BLaER1 (cell line): ENCODE results near the gene ABI3.

Source experiments
- H3K27ac ChIP-seq: shearing (Covaris generic); formaldehyde crosslinking; 2 replicates; pipeline ENCODE4 v1.8.1; 2022
- H3K27me3 ChIP-seq: shearing (Covaris generic); formaldehyde crosslinking; 2 replicates; pipeline ENCODE4 v1.8.1; 2022
- H3K36me3 ChIP-seq: shearing (Covaris generic); formaldehyde crosslinking; 2 replicates; pipeline ENCODE4 v1.8.1; 2022
- H3K4me1 ChIP-seq: shearing (Covaris generic); formaldehyde crosslinking; 2 replicates; pipeline ENCODE4 v1.8.1; 2022
- H3K4me2 ChIP-seq: shearing (Covaris generic); formaldehyde crosslinking; 2 replicates; pipeline ENCODE4 v1.8.1; 2022
- H3K4me3 ChIP-seq: shearing (Covaris generic); formaldehyde crosslinking; 2 replicates; pipeline ENCODE4 v1.8.1; 2022
- H3K9ac ChIP-seq: shearing (Covaris generic); formaldehyde crosslinking; 2 replicates; pipeline ENCODE4 v1.8.1; 2022
- H3K9me3 ChIP-seq: shearing (Covaris generic); formaldehyde crosslinking; 2 replicates; pipeline ENCODE4 v1.8.1; 2022
- H4K20me1 ChIP-seq: shearing (Covaris generic); formaldehyde crosslinking; 2 replicates; pipeline ENCODE4 v1.8.1; 2022
- Cebpa-rat ChIP-seq: shearing (Covaris generic); IDR thresholded peaks from 2 replicates; pipeline ENCODE4 v1.8.1; 2022

The ABI3 gene

GRCh38 chr17:49214676-49215360, 4.3 kb downstream of the ABI3 start:
- H3K36me3 ChIP-seq: no peaks in the 10 kb centered on the region
- H3K4me2 ChIP-seq: no peak overlapping the region; the same call in 1 of the 2 replicates
- H3K27me3 ChIP-seq: no peaks in the 10 kb centered on the region
- no peak overlapping the region for H3K4me3 ChIP-seq
- H4K20me1 ChIP-seq: no peaks in the 10 kb centered on the region
- no peak overlapping the region for H3K27ac ChIP-seq
- no peaks in the 10 kb centered on the region for H3K9me3 ChIP-seq
- H3K4me1 ChIP-seq: peaks cover 98% of the 10 kb centered on the region
- H3K9ac ChIP-seq: no peak overlapping the region
- no peak for TF ChIP-seq Cebpa-rat

- no peaks in the 10 kb centered on the region for H3K9me3 ChIP-seq
- peaks cover 82% of the 10 kb centered on the region for H3K4me1 ChIP-seq
- H3K36me3 ChIP-seq: no peaks in the 10 kb centered on the region
- no peak overlapping the region for H3K4me3 ChIP-seq
- no peak for TF ChIP-seq Cebpa-rat
- H3K27me3 ChIP-seq: no peaks in the 10 kb centered on the region
- H3K4me2 ChIP-seq: peak overlapping the region; percentile 94
- H3K27ac ChIP-seq: no peak overlapping the region
- H4K20me1 ChIP-seq: no peaks in the 10 kb centered on the region
- no peak overlapping the region for H3K9ac ChIP-seq
Measured at GRCh38 chr17:49216482-49216881, 6.0 kb downstream of the ABI3 start.

- Histone ChIP-seq H3K27me3 (peaks cover 5% of the 10 kb centered on the region), H3K4me2 (peak overlapping the region; percentile 94), H3K27ac (no peak overlapping the region), H4K20me1 (no peaks in the 10 kb centered on the region; the same call in 1 of the 2 replicates), H3K9me3 (no peaks in the 10 kb centered on the region), H3K9ac (no peak overlapping the region), H3K36me3 (no peaks in the 10 kb centered on the region), H3K4me1 (peaks cover 75% of the 10 kb centered on the region), H3K4me3 (no peak overlapping the region)
- no peak for TF ChIP-seq Cebpa-rat
Measured at GRCh38 chr17:49216953-49217650, 6.6 kb downstream of the ABI3 start.

- peak overlapping the region; percentile 64 for H3K27ac ChIP-seq
- H3K27me3 ChIP-seq: peaks cover 12% of the 10 kb centered on the region
- 0 out of 2 replicates have a peak overlapping the region, but pooled peaks have one; percentile 33 for H3K4me3 ChIP-seq
- no peaks in the 10 kb centered on the region for H3K9me3 ChIP-seq
- H3K4me2 ChIP-seq: peak overlapping the region; percentile 94
- peaks cover 7% of the 10 kb centered on the region; the same call in 1 of the 2 replicates for H4K20me1 ChIP-seq
- no peaks in the 10 kb centered on the region for H3K36me3 ChIP-seq
- no peak for TF ChIP-seq Cebpa-rat
- H3K4me1 ChIP-seq: peaks cover 68% of the 10 kb centered on the region
- H3K9ac ChIP-seq: peak overlapping the region; percentile 46; the same call in 1 of the 2 replicates
Measured at GRCh38 chr17:49217651-49218413, 7.3 kb downstream of the ABI3 start.

- Histone ChIP-seq H3K4me1 (peaks cover 62% of the 10 kb centered on the region), H3K27ac (peak overlapping the region; percentile 30; the same call in 1 of the 2 replicates), H3K9ac (no peak overlapping the region), H3K4me2 (peak overlapping the region; percentile 94), H3K27me3 (peaks cover 26% of the 10 kb centered on the region), H3K36me3 (no peaks in the 10 kb centered on the region), H4K20me1 (peaks cover 21% of the 10 kb centered on the region), H3K4me3 (no peak overlapping the region), H3K9me3 (no peaks in the 10 kb centered on the region)
- TF ChIP-seq Cebpa-rat: no peak
Measured at GRCh38 chr17:49218941-49219913, 8.7 kb downstream of the ABI3 start.

- TF ChIP-seq Cebpa-rat: no peak
- H3K4me3 ChIP-seq: no peak overlapping the region
- no peaks in the 10 kb centered on the region for H3K9me3 ChIP-seq
- H3K27ac ChIP-seq: no peak overlapping the region
- H4K20me1 ChIP-seq: peaks cover 29% of the 10 kb centered on the region
- H3K27me3 ChIP-seq: peaks cover 34% of the 10 kb centered on the region
- peaks cover 62% of the 10 kb centered on the region for H3K4me1 ChIP-seq
- H3K4me2 ChIP-seq: no peak overlapping the region
- no peak overlapping the region for H3K9ac ChIP-seq
- H3K36me3 ChIP-seq: no peaks in the 10 kb centered on the region
Measured at GRCh38 chr17:49219987-49220386, 9.5 kb downstream of the ABI3 start.

GRCh38 chr17:49223168-49223516, 12.6 kb downstream of the ABI3 start:
- no peak overlapping the region for H3K4me3 ChIP-seq
- peaks cover 30% of the 10 kb centered on the region for H4K20me1 ChIP-seq
- no peak overlapping the region for H3K9ac ChIP-seq
- TF ChIP-seq Cebpa-rat: no peak
- H3K4me2 ChIP-seq: no peak overlapping the region
- H3K4me1 ChIP-seq: peaks cover 46% of the 10 kb centered on the region
- H3K9me3 ChIP-seq: no peaks in the 10 kb centered on the region
- peaks cover 53% of the 10 kb centered on the region for H3K27me3 ChIP-seq
- no peak overlapping the region for H3K27ac ChIP-seq
- no peaks in the 10 kb centered on the region for H3K36me3 ChIP-seq

- no peak overlapping the region for H3K9ac ChIP-seq
- no peaks in the 10 kb centered on the region for H3K36me3 ChIP-seq
- peaks cover 44% of the 10 kb centered on the region for H3K4me1 ChIP-seq
- H3K4me2 ChIP-seq: peak overlapping the region; percentile 91
- no peak for TF ChIP-seq Cebpa-rat
- H3K27ac ChIP-seq: no peak overlapping the region
- no peaks in the 10 kb centered on the region for H3K9me3 ChIP-seq
- peaks cover 53% of the 10 kb centered on the region for H3K27me3 ChIP-seq
- peaks cover 30% of the 10 kb centered on the region for H4K20me1 ChIP-seq
- H3K4me3 ChIP-seq: peak overlapping the region; percentile 56
Measured at GRCh38 chr17:49223517-49224197, 13.2 kb downstream of the ABI3 start.
